IMR-90 (cell line): Measurements from ENCODE around the gene ACRBP.

Experiments used
- BHLHE40 ChIP-seq: fragments of 150-350 bp; IDR thresholded peaks from 2 replicates; pipeline ENCODE4 v1.6.1; 2016; ENCODE audit warnings: mild to moderate bottlenecking, low read depth, low read length
- CEBPB ChIP-seq: IDR thresholded peaks from 2 replicates; pipeline ENCODE4 v1.6.1; 2012; ENCODE audit warnings: low read depth, low read length, improper control_type of control experiment
- CTCF ChIP-seq: conservative IDR thresholded peaks from 2 replicates; pipeline ENCODE4 v1.5.1; 2012; ENCODE audit warnings: mild to moderate bottlenecking, low read depth, low read length, improper control_type of control experiment
- MAFK ChIP-seq: IDR thresholded peaks from 2 replicates; pipeline ENCODE4 v1.6.1; 2012; ENCODE audit warnings: low read depth, low read length, improper control_type of control experiment
- MAZ ChIP-seq: IDR thresholded peaks from 2 replicates; pipeline ENCODE4 v1.6.1; 2012; ENCODE audit warnings: low read depth, mild to moderate bottlenecking, low read length, improper control_type of control experiment, moderate library complexity, borderline replicate concordance
- MXI1 ChIP-seq: IDR thresholded peaks from 2 replicates; pipeline ENCODE4 v1.6.1; 2012; ENCODE audit warnings: low read depth, mild to moderate bottlenecking, low read length, moderate library complexity, borderline replicate concordance
- POLR2A ChIP-seq: IDR thresholded peaks from 2 replicates; pipeline ENCODE4 v1.6.1; 2012; ENCODE audit warnings: mild to moderate bottlenecking, low read depth, low read length
- RAD21 ChIP-seq: IDR thresholded peaks from 2 replicates; pipeline ENCODE4 v1.6.1; 2012; ENCODE audit warnings: low read length, improper control_type of control experiment
- RCOR1 ChIP-seq: IDR thresholded peaks from 2 replicates; pipeline ENCODE4 v1.6.1; 2012; ENCODE audit warnings: mild to moderate bottlenecking, low read length, improper control_type of control experiment; ENCODE audit not compliant: insufficient replicate concordance
- SMC3 ChIP-seq: fragments of 150-350 bp; IDR thresholded peaks from 2 replicates; pipeline ENCODE4 v1.6.1; 2016; ENCODE audit warnings: low read depth, mild to moderate bottlenecking, antibody characterized with exemption, low read length, moderate library complexity
- USF2 ChIP-seq: fragments of 150-350 bp; IDR thresholded peaks from 2 replicates; pipeline ENCODE4 v1.6.1; 2017; ENCODE audit warnings: mild to moderate bottlenecking, antibody characterized with exemption, low read length, low read depth

GRCh38 chr12:6613015-6613775 is 34.0 kb downstream of the ACRBP start:
- TF ChIP-seq BHLHE40 = no peak
- no peak for TF ChIP-seq CTCF
- TF ChIP-seq POLR2A = no peak
- TF ChIP-seq MXI1 = no peak
- no peak for TF ChIP-seq MAFK
- no peak for TF ChIP-seq RCOR1
- TF ChIP-seq MAZ = peak; percentile 70; the same call in 1 of the 2 replicates
- TF ChIP-seq CEBPB = no peak
- no peak for TF ChIP-seq USF2
- TF ChIP-seq SMC3 = no peak
- no peak for TF ChIP-seq RAD21
